Vein endothelial cell (primary cell): ENCODE results near the gene CCIN. TPM values are rescaled to one million over a fixed set of nuclear protein-coding genes. Genes with fewer than 3 reads are reported as not detected.

Experiments
- total RNA-seq: library from RNA; depleted of rRNA; stranded (reverse); fragments of >200 nt; gene quantifications from 2 replicates; pipeline ENCODE4 v1.2.3, GENCODE V29; 2012

CCIN gene
- total RNA-seq, result 0.10 and 0.65 TPM in 2 replicates

GRCh38 chr9:36169166-36169565, at the start of gene CCIN:
Gene CCIN (plus strand): TSS chr9:36169388. CDS start chr9:36169503, 115 bp downstream.

DNA sequence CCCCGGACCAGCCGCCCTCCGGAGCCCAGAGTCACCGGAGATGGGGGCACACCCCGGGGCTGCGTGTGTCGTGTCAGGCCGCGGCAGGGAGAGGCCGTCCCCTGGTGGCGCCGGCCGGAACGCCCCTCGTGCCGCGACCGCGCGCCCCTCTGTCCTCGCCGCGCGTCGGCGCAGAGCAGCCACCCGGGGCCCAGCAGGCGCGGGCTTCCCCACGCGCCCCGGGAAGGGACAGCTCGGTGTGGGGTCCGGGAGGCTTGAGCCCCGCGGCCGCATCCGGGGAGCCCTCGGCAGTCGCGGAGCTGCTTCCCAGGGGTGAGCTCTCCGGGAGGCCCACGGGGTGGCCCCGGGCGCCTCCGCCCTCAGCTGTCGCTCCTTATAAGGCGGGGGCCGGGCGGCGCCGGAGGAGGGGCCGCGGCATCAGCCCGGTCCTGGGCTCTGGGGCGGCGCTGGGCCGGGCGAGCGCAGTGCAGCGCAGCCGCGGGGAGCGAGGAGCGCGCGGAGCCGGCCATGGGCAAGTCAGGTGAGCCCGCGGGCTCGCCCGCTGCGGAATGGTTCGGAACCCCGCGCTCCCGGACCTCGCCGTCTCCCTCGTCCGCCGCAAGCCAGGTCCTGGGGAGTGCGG, 32.8 kb upstream of the CCIN start, which contains the start of gene GLIPR2:
Gene GLIPR2, plus strand, starts transcription at position 462 of the 622 bp plus-strand sequence. Its CDS starts 46 bp downstream, at position 508.

GRCh38 chr9:36190388-36191289, 21.5 kb downstream of the CCIN start, which contains the start of gene CLTA:
Gene CLTA (plus strand): TSS chr9:36190921. CDS start chr9:36191057, 136 bp downstream.

Other genes with a start within 250 kb of the CCIN start
- not detected in 2 replicates for gene OR2S2, start 211.2 kb upstream of the CCIN start, total RNA-seq
- 14.1 and 24.8 TPM in 2 replicates for gene RECK, start 132.5 kb upstream of the CCIN start, total RNA-seq
- 15.2 and 37.2 TPM in 2 replicates for gene GLIPR2, start 32.7 kb upstream of the CCIN start, total RNA-seq
- gene CLTA, start 21.5 kb downstream of the CCIN start, total RNA-seq, result 275 and 279 TPM in 2 replicates
- gene GNE, start 89.1 kb downstream of the CCIN start, total RNA-seq, result 10.8 and 12.3 TPM in 2 replicates
- 35.3 and 37.1 TPM in 2 replicates for gene RNF38, start 230.9 kb downstream of the CCIN start, total RNA-seq